Stimulated activated CD4-positive, alpha-beta T cell treated with anti-CD3 and anti-CD28 coated beads, Interleukin-12 subunit alpha, Interleukin-12 subunit beta, amount 100 ng/mL, for 48 hours (primary cell): ENCODE results near the gene NAV2.

Experiments used
- DNase-seq, 3 donors: peaks; one replicate each; pipeline ENCODE4 v3.0.0-alpha.2; 2020; ENCODE audit warnings: low read depth in 2 of 3, low spot score in 1 of 3

Gene NAV2

DNA sequence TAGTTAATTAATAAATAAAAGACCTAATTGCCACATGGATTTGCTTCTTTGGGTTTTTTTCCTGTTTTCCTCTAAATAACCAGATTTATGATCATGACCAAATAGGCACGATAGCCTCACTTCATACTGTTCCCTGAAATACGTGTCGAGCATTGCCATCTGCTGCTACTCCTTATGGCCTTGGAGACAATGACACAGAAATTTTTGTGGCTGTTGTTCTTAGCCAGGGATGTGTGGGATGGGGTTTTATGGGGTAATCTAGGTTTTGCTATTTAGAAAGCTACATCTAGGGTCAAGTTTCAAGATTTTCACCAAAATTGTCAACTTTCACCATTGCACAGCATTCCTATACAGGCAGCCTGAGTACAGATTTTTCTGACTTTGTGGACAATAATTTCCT, 302.5 kb downstream of the NAV2 start:
- no peak for DNase-seq

DNA sequence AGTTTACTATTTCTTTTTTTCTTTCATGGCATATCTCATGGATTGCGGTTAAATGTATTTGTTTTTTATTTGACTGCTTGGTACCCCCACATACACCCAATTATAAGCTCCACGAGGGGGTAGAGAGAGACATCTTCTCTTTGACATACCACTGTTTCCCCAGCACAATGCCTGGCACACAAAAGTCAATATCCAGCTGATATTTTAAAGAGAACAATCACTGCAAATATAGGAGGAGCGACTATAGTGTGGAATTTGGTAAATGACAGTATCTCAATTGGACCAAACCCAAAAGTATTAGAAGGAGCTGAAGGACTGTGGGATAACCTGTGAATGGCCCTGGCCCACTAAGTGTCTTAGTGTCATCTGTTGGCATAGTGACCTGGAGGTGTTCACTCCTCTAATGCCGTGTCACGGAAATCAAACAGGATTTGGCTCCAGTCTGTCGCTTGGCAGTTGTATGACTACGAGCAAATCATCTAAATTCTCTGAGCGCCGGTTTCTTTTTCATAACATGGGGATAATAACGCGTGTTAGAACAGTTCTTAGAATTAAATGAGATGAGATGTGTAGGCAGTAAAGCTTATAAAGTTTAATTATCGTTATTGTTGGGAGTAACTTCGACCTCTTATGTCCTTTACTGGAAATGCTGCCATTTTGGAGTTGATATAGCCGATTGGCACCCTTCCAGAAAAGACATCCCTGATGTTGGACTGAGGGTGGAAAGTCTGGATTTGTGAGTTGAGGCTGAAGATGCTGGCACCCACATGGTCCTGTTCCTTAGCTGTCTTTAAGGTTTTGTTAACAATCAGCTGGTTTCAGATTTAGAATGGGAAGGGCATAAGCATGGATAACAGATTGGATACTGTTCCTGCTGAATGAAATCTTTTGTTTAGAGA, 303.1 kb downstream of the NAV2 start:
- no peak for DNase-seq

DNA sequence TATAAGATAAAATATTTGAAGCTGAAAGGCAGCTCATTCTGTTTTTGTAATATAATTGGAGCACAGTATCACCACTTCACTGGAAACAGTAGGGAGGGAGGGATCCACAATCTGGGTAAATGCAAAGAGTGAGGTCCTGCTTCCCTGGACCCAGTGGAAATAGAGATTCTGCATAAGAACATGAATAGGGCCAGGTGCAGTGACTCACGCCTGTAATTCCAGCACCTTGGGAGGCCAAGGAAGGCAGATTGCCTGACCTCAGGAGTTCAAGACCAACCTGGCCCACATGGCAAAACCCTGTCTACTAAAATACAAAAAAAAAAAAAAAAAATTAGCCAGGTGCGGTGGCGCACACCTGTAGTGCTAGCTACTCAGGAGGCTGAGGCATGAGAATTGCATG, 303.9 kb downstream of the NAV2 start:
- no peak for DNase-seq

DNA sequence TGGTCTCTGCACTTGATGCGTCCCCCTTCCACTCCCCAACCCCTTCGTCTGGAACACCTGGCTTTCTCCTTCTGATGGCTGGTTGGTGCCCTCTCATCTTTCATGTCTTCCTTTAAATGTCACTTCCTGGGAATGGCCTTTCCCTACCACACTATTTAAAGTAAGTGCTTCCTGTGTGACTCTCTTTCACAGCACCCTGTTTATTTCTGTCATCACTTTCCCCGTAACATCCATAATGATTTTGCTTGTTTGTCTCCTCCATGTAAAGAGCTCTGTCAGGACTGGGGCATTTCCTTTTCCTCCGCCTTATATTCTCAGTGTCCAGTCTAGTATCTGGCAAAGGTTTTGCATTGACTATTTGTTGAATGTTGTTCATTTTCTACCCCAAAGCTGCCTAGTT, 304.7 kb downstream of the NAV2 start:
- no peak for DNase-seq

DNA sequence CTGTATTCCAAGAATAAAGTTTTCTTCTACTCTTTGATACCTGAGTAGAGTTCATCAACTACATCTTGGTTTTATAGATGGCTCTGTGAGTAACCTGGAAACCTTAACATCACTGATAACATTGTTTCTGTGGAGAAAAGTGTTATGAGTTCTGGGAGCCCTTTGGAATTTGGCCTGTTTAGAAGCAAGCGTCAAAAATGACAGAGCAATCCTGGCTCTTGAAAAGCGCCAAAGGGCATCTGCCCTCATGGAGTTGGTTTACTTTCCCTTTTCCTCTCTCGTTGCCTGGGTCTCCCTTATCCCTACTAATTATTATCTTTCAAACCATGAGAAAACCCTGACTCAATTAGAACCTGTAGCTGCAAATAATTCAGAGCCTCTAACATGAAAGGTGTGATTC, 307.6 kb downstream of the NAV2 start:
- no peak for DNase-seq

DNA sequence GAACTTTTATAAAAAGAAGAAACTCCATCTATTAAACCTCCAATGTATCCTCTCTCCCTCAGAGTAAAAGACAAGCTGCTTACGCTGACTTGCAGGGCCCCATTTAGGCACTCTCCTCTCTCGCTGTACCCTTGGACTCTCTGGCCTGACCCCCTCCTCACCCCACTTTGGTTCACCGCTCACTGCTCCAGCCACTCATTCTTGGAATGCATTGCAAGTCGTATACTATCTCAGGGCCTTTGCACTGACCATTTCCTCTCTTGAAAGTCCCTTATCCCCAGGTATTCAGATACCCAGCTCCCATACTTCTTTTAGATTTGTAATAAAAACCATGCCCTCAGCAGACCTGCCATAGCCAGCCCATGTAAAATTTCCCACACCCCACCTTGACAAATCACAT, 308.1 kb downstream of the NAV2 start:
- DNase-seq, result no peak

DNA sequence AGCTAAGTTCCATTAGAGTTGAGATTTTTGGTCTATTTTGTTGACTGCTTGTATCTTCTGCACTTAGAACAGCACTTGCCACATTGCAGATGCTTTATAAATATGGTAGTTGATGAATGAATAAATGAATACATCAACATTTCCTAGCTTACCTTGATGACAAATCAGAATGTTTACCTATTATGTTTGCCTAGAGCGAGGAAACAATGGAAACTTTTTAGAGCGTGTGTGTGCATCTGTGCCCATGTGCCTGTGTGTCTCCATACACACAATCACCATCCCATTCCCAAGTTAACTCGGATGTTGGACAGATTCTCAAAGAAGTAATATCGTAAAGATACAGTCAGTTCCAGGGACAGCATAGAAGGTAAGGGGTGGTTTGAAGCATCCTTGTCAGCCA, 308.6 kb downstream of the NAV2 start:
- DNase-seq, result no peak

DNA sequence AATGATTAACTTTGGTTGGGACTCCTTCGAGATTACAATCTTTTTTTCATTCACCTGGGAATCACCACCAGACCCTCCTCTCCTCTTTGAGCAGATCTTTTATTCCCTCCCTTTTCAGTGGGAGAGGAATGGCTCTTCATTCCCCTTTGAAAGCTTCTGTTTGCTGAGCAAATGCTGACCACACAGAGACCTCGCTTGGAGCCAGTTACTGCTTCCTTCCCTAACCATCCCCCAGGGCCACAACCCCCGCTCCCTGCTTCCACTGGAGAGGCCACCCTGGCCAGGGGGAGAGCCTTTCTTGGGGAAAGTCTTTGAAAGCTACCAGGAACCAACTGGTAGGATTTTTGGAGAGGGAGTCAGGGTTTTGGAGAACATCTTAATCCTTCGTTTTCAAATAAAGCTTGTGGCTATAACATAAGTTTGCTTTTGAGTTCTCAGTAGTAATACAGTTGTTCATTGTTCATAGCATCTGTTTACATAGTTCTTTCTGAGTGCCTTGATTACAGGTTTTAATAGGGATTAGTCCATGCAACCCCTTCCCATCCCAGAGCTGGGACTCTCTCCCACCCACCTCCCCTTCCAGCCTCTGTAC, 309.2 kb downstream of the NAV2 start:
- DNase-seq, result no peak

DNA sequence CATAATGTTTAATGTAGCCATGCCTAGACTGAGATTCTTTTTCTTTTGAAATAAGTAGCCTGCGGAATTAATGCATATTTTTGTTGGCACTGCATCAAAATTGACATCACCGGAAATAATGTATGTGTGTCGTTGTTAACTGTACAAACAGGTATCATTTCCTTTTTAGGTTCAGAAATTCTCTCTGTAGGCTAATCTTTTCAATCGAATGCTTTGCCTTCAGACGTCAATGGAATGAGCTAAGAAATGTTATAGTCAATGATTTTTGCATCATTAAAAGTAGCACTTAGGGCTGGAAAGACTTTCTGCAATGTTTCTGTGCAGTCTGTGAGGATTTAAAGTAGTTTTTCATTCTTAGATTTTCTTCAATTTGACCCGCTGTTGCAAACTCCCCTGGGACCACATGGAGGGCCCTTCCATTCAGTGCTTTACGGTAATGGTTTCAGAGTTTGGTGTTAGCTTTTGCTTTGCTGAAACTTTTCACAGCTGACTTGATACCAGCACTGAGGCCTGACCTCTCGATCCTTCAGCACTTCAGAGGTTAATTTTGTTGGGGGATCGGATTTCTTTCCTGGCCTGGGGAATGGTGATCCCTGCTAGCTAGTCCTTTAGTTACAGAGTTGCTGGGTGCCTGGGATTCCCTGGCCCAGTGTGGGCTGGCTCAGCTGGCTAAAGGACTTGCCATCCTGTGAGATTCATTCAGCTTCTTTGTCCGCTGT, 309.9 kb downstream of the NAV2 start:
- no peak for DNase-seq

DNA sequence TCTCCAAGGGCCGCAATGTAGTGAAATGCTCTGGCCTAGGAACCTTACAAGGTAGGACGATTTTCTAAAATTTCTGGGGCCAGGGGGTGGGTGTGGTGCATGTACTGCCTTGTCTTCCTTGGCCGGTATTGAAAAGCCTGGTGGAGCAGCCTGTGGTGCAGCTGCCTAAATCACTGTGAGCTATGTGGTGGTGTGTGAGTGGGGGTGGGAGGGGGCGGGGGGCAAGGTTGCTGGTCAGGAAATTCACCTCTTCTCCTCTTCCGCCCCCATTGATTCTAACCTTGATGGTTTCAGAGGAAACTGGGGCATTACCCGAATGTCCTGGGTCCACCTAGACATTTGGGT, 310.4 kb downstream of the NAV2 start:
- no peak for DNase-seq

DNA sequence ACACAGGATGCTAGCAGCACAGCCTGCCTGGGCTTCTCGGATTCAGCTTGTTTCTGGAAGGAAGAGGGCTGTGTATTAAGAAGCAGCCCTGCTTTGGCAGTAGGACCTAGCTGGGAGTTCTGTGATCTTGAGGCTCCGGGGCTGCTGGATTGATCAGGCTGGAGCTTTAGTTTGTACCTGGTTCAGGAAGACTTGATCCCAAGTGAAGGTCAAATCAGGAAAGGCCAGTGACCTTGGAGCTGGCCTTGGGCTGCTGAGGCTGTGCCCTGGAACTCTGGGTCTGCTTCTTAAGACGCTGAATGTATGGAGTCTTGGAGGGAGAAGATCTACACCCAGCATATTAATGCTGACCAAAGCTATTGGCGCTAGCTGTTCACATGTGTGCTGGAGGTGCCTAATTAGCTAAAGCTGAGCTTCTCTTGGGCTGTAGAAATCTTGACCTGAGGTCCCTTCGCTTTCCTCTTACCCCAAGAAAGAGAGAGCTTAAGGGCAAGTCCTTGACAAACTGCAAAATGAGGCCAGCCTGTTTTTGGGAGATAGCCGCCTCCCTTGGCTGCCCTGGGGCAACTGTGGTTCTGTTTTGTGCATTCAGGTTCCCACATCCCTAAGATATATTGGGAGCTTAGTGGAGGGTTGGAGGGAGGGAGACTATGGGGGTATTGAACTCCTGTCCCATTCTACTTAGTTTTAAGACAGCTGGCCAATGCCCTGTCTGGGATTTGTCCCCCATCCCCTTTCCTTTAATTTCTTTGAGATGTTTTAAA, 311.7 kb downstream of the NAV2 start:
- DNase-seq, result no peak

DNA sequence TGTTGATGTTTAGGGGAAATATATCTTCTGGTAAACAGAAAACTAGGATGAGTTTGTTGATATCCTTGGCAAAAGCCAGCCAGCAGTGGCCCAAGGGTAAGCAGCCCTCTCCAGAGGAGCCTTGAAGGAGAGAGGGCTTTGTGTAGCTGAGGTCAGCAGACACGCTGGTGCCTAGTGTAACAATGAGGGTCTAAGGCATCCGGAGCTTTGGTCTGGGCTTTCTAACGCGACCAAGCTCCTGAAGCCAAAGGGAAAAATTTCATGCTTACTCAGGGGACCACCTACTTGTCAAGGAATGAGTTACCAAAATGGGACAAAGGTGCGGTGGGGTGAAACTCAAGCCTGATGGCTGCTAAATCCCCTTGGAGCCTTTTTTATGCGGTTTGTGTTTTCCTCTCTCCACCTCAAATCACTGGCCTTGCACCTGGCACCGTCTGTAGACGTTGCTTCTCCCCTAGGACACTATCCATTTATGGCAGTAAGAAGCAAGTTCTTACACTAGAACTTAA, 312.7 kb downstream of the NAV2 start:
- DNase-seq, result no peak

DNA sequence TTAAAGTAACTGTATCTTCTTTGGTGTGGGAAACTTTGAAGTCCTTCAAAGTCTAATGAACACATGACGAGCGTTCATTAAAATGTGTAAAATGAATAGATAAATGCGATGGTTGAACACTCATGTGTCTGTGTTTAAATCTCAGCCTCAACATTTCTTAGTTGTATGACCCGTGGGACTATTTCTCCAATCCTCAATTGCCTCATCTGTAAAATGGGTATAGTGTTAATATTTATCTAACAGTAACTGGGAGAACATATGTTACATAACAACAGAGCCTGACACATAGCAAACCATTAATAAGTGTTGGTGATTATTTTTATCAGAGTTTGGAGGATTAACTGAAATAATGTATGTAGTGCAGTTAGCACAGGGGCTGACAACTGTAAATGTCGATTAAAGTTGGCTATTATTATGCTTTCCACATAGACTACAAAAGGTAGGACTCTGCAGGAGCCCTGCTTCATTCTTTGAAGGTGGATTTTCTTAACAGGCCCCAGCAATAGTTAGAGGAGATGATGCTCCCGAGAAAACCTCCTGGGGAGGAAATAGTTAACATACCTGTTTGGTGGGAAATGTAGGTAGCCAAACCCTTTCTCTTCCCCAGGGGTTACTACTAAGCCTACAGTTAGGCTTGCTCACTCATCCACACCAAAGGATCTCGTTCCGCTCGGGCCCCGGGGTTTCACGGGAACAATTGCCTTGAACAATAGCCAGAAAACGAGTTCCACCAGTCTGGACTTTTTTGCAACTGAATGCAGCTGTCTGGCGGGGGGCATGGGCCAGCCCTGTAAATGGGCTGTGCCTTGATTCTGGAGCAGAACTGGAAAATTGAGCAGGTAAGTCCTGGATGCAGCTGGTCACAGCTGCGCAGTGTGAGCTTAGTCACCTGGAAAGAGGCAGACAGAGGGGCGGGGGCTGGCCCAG, 314.3 kb downstream of the NAV2 start:
- no peak for DNase-seq

DNA sequence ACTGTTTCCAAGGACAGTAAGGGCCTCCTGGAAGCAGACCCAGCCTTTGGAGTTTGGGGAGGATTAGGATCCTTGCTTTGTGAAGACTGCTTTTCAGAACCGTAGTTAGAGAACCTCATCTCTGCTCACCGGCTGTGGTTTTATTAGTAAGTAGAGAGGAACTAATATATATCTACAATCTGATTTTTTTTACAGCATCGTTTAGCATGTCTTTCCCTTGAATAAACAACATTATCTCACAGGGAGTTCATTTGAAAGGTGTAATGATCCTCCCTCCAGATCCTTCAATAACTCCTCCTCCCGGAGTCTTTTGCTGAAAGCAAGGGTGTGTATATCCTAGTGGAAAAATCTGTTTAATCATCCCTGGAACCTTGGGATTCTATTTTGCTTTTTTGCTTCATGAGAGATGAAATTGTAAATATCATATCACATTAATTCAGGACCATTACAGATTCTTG, 314.9 kb downstream of the NAV2 start:
- no peak for DNase-seq

DNA sequence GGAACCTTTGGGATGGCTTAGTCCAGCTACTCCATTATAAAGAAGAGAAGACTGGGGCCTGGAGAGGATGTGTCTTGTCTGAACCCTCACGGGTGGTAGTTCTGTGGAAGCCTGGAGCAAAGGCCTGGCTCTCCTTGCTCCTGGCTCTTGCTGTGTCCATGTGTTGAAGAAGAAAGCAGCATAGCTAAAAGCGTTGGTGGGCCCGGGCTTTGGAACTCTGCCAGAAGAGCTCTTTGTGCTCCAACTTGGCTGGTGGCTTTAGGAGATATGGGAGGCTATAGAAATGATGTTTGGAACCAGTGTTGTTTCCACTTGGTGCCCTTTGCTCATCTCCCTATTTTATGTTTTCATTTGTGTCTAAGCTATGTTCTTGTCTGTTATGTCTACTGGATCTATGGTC, 316.6 kb downstream of the NAV2 start:
- no peak for DNase-seq

DNA sequence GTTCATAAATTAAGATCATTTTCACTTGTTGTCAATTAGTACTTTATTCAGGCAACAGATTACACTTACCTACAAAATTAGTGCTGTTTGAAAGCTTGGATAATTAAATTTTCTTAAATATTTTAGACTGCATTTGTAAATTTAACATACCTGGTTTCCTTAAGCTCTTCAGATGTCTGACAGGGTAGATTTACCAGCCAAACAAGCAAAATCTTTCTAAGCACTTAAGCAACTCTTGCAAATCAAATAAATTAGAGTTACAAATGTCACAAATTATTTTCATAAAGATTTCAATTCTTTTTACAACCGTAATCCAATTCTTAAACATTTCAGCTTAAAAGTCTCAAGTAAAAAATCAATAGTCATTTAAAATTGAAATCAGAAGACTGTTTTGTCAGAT, 317.8 kb downstream of the NAV2 start:
- no peak for DNase-seq

DNA sequence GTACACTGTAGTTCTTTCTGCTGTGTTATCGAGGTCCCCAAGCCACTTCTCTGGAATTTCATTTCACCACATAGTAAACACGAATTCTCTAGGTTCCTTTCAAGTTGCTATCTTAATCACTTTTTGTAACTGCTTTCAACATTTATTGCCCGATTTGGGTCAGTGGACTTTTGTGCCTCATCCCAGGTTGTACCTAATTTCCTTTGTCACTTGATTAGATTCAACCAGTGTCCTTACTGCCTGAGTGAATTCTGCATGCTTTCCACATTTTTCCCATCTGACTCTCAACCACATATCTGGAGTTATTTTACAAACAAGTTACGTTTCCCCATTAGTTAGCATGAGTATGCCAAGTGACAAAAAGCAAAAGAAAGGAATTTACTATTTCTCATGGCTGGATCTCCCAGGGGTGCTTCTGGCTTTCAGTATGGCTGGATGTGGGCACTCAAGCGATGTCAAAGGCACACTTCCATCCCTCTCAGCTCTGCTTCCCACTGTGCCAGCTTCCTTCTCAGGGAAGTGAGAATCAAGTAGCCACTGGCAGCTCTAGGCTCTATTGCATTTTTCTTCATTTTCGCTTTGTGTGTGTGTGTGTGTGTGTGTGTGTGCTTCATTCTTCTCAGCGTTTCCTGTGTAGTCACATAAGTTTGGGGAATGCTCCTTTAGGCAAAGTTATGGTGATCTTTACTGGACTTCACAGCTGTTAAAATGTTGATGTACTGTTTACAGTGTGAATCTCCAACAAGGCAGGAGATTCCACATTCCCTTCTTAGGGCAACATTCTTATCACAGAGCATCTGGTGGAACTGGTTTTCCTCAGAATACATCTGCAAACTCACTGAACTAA, 318.7 kb downstream of the NAV2 start:
- DNase-seq, result no peak

DNA sequence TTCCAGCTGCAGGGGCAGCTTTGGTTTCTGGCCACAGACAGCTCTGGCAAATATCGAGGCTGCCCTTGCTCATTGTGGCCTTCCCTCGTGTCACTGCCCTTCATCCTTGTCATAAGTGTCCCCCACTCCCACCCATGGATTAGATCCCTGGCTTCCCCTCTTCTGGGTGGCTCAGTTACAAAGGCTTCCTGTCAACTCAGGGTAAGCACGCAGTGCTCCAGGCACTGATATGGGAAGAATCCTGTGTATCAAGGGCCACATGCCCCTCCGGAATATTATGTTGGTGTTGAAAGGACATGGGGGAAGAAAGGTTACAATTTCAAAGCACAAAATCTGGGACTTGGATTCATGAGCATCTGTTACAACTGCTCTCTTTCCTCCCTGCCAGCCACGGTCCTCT, 319.5 kb downstream of the NAV2 start:
- DNase-seq, result no peak

DNA sequence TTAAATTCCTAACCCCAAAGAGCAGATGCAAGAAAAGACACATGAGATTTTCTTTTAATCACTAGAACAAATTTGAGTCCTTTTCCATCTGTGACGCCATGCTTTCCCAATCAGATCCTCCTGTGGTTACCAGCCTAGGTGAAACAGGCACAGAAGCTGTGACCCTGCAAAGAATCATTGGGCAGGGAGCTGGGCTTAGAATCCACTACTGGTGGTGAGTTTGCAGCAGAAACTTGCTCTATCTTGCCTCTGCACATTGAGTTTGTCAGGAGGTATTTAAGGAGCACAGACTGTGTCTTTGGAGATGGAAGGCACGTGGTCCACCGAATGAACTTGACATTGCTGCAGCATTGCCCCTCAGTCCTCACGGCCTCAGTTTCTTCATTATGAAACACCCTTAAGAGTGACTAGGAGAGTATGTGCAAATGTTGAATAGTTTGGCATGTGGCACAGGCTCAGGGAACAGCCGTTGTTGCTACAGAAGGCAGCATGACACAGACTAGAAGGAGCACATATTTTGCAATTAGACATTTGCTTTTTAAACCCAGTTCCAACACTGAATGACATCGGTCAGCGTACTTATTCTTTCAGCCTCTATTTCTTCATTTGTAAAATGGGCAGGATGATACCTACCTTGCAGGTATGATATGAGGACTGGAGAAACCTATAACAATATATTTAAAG, 320.1 kb downstream of the NAV2 start:
- DNase-seq, result no peak
